A549 (cell line): ENCODE results near the gene RIN3. TPM values are rescaled to one million over a fixed set of nuclear protein-coding genes. Genes with fewer than 3 reads are reported as not detected.

Source experiments
- ATAC-seq, 2 experiments: fragments of 200-7000 bp in 1 of 2; fragments of >200 bp in 1 of 2; cut with Nextera tagmentation in 1 of 2; cut with Tn5 transposase in 1 of 2; 3 replicates each; pipeline versions ENCODE4 v1.8.0 to v1.9.1; 2018 to 2020; ENCODE audit warnings: mild to moderate bottlenecking in 1 of 2, moderate library complexity in 1 of 2
- CTCF ChIA-PET: fragments of 300-600 bp; sonication (Branson Sonifier 250); formaldehyde crosslinking; extraction: SDS; loops from one replicate; lab custom pipeline; 2021; ENCODE audit warnings: antibody characterized with exemption, inconsistent platforms; lab: Yijun Ruan, JAX
- POLR2A ChIA-PET: fragments of 350-600 bp; formaldehyde crosslinking; extraction: SDS; loops from one replicate; lab custom pipeline; 2021; ENCODE audit warnings: antibody characterized with exemption, inconsistent platforms; lab: Yijun Ruan, JAX
- DNase-seq, 2 experiments: peaks; one replicate each; pipeline versions ENCODE4 v3.0.0 to v3.0.0-alpha.2; 2011 to 2016; ENCODE audit warnings: low read depth in 1 of 2, low spot score in 1 of 2
- FAIRE-seq: peaks from 2 replicates; lab custom pipeline; 2011; peaks lifted over from hg19 to GRCh38; lab: Jason Lieb, UNC
- H3K27ac ChIP-seq, 2 experiments: fragments of >200 bp; sonication (Bioruptor Twin); formaldehyde crosslinking; 3 replicates each; pipeline ENCODE4 v1.5.1; 2016 to 2017
- H3K4me1 ChIP-seq: fragments of >200 bp; sonication (Bioruptor Twin); formaldehyde crosslinking; 3 replicates; pipeline ENCODE4 v1.6.1; 2016
- H3K4me2 ChIP-seq: fragments of >200 bp; sonication (Bioruptor Twin); formaldehyde crosslinking; 3 replicates; pipeline ENCODE4 v1.6.1; 2016
- H3K4me3 ChIP-seq: fragments of >200 bp; sonication (Bioruptor Twin); formaldehyde crosslinking; 3 replicates; pipeline ENCODE4 v1.5.1; 2016
- H3K9me3 ChIP-seq: fragments of >200 bp; sonication (Bioruptor Twin); formaldehyde crosslinking; 3 replicates; pipeline ENCODE4 v1.6.1; 2016
- CBX2 ChIP-seq: fragments of 200-600 bp; sonication (generic); IDR thresholded peaks from 2 replicates; pipeline ENCODE4 v1.6.1; 2016; ENCODE audit warnings: low read depth, mild to moderate bottlenecking, borderline replicate concordance
- CEBPB ChIP-seq, 2 experiments: fragments of >200 bp in 1 of 2; sonication (Bioruptor Twin) in 1 of 2; formaldehyde crosslinking in 1 of 2; IDR thresholded peaks; 2 replicates each; pipeline ENCODE4 v1.6.1; 2012 to 2016
- CHD2 ChIP-seq: fragments of 150-350 bp; IDR thresholded peaks from 2 replicates; pipeline ENCODE4 v1.6.1; 2014; ENCODE audit warnings: low read length; ENCODE audit not compliant: partially characterized antibody
- CHD4 ChIP-seq: fragments of 200-600 bp; sonication (generic); IDR thresholded peaks from 2 replicates; pipeline ENCODE4 v1.6.1; 2016; ENCODE audit warnings: antibody characterized with exemption, mild to moderate bottlenecking, borderline replicate concordance
- EHF ChIP-seq: fragments of 250-450 bp; sonication (Bioruptor Pico); IDR thresholded peaks from 2 replicates; pipeline ENCODE4 v1.5.0; 2020; ENCODE audit warnings: mild to moderate bottlenecking
- EHMT2 ChIP-seq: fragments of 200-600 bp; sonication (generic); IDR thresholded peaks from 2 replicates; pipeline ENCODE4 v1.6.1; 2016; ENCODE audit warnings: antibody characterized with exemption, low read depth, mild to moderate bottlenecking, moderate library complexity
- EP300 ChIP-seq, 2 experiments: fragments of >200 bp; sonication (Bioruptor Twin); formaldehyde crosslinking; IDR thresholded peaks; 2 replicates in 1 of 2; 3 replicates in 1 of 2; pipeline ENCODE4 v1.6.1; 2016 to 2017
- ESRRA ChIP-seq: fragments of 150-350 bp; IDR thresholded peaks from 2 replicates; pipeline ENCODE4 v1.6.1; 2014; ENCODE audit warnings: mild to moderate bottlenecking, low read length, borderline replicate concordance
- FOSL2 ChIP-seq, 2 experiments: fragments of 450-650 bp in 1 of 2; fragments of >200 bp in 1 of 2; sonication (Bioruptor Twin) in 1 of 2; formaldehyde crosslinking; IDR thresholded peaks; 2 replicates each; pipeline versions ENCODE4 v1.5.0 to v1.6.1; 2016 to 2020; ENCODE audit warnings: mild to moderate bottlenecking in 1 of 2, moderate library complexity in 1 of 2
- FOXS1 ChIP-seq: fragments of 250-450 bp; sonication (Bioruptor Pico); IDR thresholded peaks from 2 replicates; pipeline ENCODE4 v1.5.0; 2020; ENCODE audit warnings: mild to moderate bottlenecking, moderate library complexity
- GATA3 ChIP-seq: IDR thresholded peaks from 2 replicates; pipeline ENCODE4 v1.6.1; 2012; ENCODE audit warnings: borderline replicate concordance
- HDAC2 ChIP-seq: fragments of 200-600 bp; sonication (generic); IDR thresholded peaks from 2 replicates; pipeline ENCODE4 v1.6.1; 2016
- HES2 ChIP-seq: fragments of >200 bp; sonication (Bioruptor Twin); formaldehyde crosslinking; IDR thresholded peaks from 2 replicates; pipeline ENCODE4 v1.6.1; 2016
- HMGXB4 ChIP-seq: fragments of 250-450 bp; sonication (Bioruptor Pico); IDR thresholded peaks from 2 replicates; pipeline ENCODE4 v1.5.0; 2021; ENCODE audit warnings: mild to moderate bottlenecking, moderate library complexity, borderline replicate concordance
- JUN ChIP-seq, 2 experiments: fragments of >200 bp; sonication (Bioruptor Twin); formaldehyde crosslinking; IDR thresholded peaks; 2 replicates in 1 of 2; 3 replicates in 1 of 2; pipeline ENCODE4 v1.6.1; 2016 to 2017
- JUNB ChIP-seq: fragments of >200 bp; sonication (Bioruptor Twin); formaldehyde crosslinking; IDR thresholded peaks from 2 replicates; pipeline ENCODE4 v1.6.1; 2016
- KDM5A ChIP-seq: fragments of 200-600 bp; sonication (generic); IDR thresholded peaks from 2 replicates; pipeline ENCODE4 v1.6.1; 2016; ENCODE audit warnings: antibody characterized with exemption, mild to moderate bottlenecking
- MAFK ChIP-seq: fragments of 450-650 bp; IDR thresholded peaks from 2 replicates; pipeline ENCODE4 v1.6.1; 2014; ENCODE audit not compliant: partially characterized antibody
- MAZ ChIP-seq: fragments of 150-350 bp; IDR thresholded peaks from 2 replicates; pipeline ENCODE4 v1.6.1; 2014; ENCODE audit warnings: antibody characterized with exemption, low read depth, low read length, borderline replicate concordance
- NR3C1 ChIP-seq: fragments of >200 bp; sonication (Bioruptor Twin); formaldehyde crosslinking; IDR thresholded peaks from 3 replicates; pipeline ENCODE4 v1.6.1; 2017
- POLR2AphosphoS2 ChIP-seq: conservative IDR thresholded peaks from 2 replicates; pipeline ENCODE4 v1.6.1; 2012; ENCODE audit warnings: low read length, improper control_type of control experiment, inconsistent platforms
- RARB ChIP-seq: fragments of 250-450 bp; sonication (Bioruptor Pico); IDR thresholded peaks from 2 replicates; pipeline ENCODE4 v1.8.0; 2021; ENCODE audit warnings: mild to moderate bottlenecking, moderate library complexity
- SMC3 ChIP-seq: fragments of >200 bp; sonication (Bioruptor Twin); formaldehyde crosslinking; IDR thresholded peaks from 3 replicates; pipeline ENCODE4 v1.6.1; 2018; ENCODE audit warnings: inconsistent platforms
- SREBF2 ChIP-seq: fragments of 450-650 bp; IDR thresholded peaks from 2 replicates; pipeline ENCODE4 v1.6.1; 2014; ENCODE audit warnings: mild to moderate bottlenecking, moderate library complexity
- TFCP2L1 ChIP-seq: fragments of 250-450 bp; sonication (Bioruptor Pico); IDR thresholded peaks from 2 replicates; pipeline ENCODE4 v1.5.0; 2021; ENCODE audit warnings: mild to moderate bottlenecking
- USF2 ChIP-seq: fragments of 450-650 bp; IDR thresholded peaks from 2 replicates; pipeline ENCODE4 v1.6.1; 2014; ENCODE audit warnings: antibody characterized with exemption
- ZC3H11A ChIP-seq: fragments of 450-650 bp; IDR thresholded peaks from 2 replicates; pipeline ENCODE4 v1.6.1; 2014; ENCODE audit warnings: antibody characterized with exemption, mild to moderate bottlenecking
- ZNF302 ChIP-seq: fragments of 250-450 bp; sonication (Bioruptor Pico); IDR thresholded peaks from 2 replicates; pipeline ENCODE4 v1.9.0; 2021; ENCODE audit warnings: inconsistent platforms, mild to moderate bottlenecking, moderate library complexity
- WGBS: methylation state at CpG from one replicate; pipeline ENCODE4 v1.1.6; 2017; ENCODE audit errors: missing lambda C conversion rate; 5-methylcytosine and 5-hydroxymethylcytosine counted together
- polyA plus RNA-seq, 4 experiments: library from polyadenylated mRNA; depleted of rRNA in 3 of 4; stranded (reverse); fragments of >200 nt; fragmentation: RNase III in 1 of 4; extraction: RNeasy Plus Mini Kit Qiagen cat#74134 plus additional on column Dnase treatment in 1 of 4; gene quantifications; 2 replicates in 3 of 4; 3 replicates in 1 of 4; pipeline ENCODE4 v1.2.3, GENCODE V29; 2011 to 2017
- TF ChIP-seq, protein P1 (sequence below): IDR thresholded peaks from 2 replicates; pipeline ENCODE4 v1.6.1; 2012
- TF ChIP-seq, protein P2 (sequence below): IDR thresholded peaks from 2 replicates; pipeline ENCODE4 v1.6.1; 2012; ENCODE audit warnings: low read depth, borderline replicate concordance
- TF ChIP-seq, protein P3 (sequence below): fragments of 150-350 bp; IDR thresholded peaks from 2 replicates; pipeline ENCODE4 v1.6.1; 2014; ENCODE audit warnings: low read depth, mild to moderate bottlenecking, low read length
- TF ChIP-seq, protein P4 (sequence below): IDR thresholded peaks from 2 replicates; pipeline ENCODE4 v1.6.1; 2012
- TF ChIP-seq, protein P5 (sequence below): fragments of >200 bp; sonication (Bioruptor Twin); formaldehyde crosslinking; IDR thresholded peaks from 3 replicates; pipeline ENCODE4 v1.5.1; 2016

Gene RIN3
- polyA plus RNA-seq, 2 of the 4 experiments (the other 2 are of a cell fraction) = 5.6 to 14.5 TPM

DNA sequence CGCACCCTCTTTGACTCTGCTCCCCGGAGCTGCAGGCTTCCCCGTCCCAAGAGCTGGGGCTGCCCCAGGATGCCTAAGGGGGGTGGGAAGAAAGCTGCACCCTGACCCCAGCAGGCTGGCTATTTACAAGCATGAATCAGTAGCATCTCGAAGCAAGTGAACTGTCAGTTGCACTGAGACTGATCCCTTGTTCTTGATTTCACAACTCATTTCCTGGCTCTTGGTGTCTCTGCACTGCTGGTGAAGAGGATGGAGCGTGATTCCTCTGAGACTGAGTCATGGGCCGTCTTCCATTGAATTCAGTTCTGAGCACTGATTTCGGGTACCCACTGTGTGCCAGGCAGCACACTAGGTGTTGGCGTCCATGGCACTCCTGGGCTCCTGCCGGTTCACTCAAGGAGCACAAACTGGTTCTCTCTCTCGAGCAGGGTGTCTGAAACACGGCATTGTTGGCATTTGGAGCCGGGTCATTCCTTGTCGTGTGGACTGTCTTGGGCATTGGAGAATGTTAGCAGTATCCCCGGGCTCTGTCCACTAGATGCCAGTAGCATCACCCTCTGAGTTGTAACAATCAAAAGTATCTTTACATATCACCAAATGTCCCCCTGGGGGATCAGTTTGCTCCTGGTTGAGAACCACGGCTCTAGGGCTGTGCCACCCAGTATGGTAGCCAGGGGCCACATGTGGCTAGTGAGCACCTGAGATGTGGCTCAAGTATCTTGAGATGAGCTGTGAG lies 86.9 kb downstream of the RIN3 start:
- peak; percentile 86 to 91 for ATAC-seq
- H3K4me3 ChIP-seq = no peak overlapping the region
- WGBS = 24% methylated on average over 14 of the region's 15 CpGs
- peak; percentile 93 for FAIRE-seq
- POLR2A ChIA-PET = interaction anchor here (0.5 kb wide), 1 partner anchor 60 kb away, joined by 3 read pairs; no protein-coding TSS in a partner anchor
- peak overlapping the region; percentile 72 to 89 for H3K27ac ChIP-seq
- CTCF ChIA-PET = interaction anchor here (0.5 to 1.9 kb wide), 14 partner anchors 15 to 201 kb away, joined by 3 to 7 read pairs (median 3); no protein-coding TSS in a partner anchor
- DNase-seq = peak; percentile 66 to 77
- H3K4me2 ChIP-seq = peak overlapping the region; percentile 71
- peaks cover 46% of the 10 kb centered on the region for H3K4me1 ChIP-seq
- 0 out of 3 replicates have a peak, but pooled peaks cover 6% of the 10 kb centered on the region for H3K9me3 ChIP-seq
- TF ChIP-seq ESRRA = no peak
- TF ChIP-seq EHF (CRISPR knock-in tag) = no peak
- no peak for TF ChIP-seq USF2
- TF ChIP-seq, protein P1, sequence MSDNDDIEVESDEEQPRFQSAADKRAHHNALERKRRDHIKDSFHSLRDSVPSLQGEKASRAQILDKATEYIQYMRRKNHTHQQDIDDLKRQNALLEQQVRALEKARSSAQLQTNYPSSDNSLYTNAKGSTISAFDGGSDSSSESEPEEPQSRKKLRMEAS = peak; percentile 72
- TF ChIP-seq, protein P2, sequence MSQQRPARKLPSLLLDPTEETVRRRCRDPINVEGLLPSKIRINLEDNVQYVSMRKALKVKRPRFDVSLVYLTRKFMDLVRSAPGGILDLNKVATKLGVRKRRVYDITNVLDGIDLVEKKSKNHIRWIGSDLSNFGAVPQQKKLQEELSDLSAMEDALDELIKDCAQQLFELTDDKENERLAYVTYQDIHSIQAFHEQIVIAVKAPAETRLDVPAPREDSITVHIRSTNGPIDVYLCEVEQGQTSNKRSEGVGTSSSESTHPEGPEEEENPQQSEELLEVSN = no peak
- TF ChIP-seq JUN (IDR thresholded peaks at IDR 0.05) = peak; percentile 23 to 50; a peak in 2 of 5 replicates
- no peak for TF ChIP-seq HDAC2
- peak; percentile 6; the same call in 1 of the 3 replicates for TF ChIP-seq SMC3
- no peak for TF ChIP-seq CHD2
- TF ChIP-seq NR3C1 = no peak
- no peak for TF ChIP-seq ZNF302 (CRISPR knock-in tag)
- TF ChIP-seq TFCP2L1 (CRISPR knock-in tag) = no peak
- no peak for TF ChIP-seq HMGXB4
- no peak for TF ChIP-seq POLR2AphosphoS2
- TF ChIP-seq ZC3H11A = no peak
- no peak for TF ChIP-seq CBX2
- no peak for TF ChIP-seq CHD4
- no peak for TF ChIP-seq MAZ
- no peak for TF ChIP-seq FOXS1
- no peak for TF ChIP-seq MAFK
- TF ChIP-seq, protein P3, sequence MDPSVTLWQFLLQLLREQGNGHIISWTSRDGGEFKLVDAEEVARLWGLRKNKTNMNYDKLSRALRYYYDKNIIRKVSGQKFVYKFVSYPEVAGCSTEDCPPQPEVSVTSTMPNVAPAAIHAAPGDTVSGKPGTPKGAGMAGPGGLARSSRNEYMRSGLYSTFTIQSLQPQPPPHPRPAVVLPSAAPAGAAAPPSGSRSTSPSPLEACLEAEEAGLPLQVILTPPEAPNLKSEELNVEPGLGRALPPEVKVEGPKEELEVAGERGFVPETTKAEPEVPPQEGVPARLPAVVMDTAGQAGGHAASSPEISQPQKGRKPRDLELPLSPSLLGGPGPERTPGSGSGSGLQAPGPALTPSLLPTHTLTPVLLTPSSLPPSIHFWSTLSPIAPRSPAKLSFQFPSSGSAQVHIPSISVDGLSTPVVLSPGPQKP = no peak
- TF ChIP-seq, protein P4, sequence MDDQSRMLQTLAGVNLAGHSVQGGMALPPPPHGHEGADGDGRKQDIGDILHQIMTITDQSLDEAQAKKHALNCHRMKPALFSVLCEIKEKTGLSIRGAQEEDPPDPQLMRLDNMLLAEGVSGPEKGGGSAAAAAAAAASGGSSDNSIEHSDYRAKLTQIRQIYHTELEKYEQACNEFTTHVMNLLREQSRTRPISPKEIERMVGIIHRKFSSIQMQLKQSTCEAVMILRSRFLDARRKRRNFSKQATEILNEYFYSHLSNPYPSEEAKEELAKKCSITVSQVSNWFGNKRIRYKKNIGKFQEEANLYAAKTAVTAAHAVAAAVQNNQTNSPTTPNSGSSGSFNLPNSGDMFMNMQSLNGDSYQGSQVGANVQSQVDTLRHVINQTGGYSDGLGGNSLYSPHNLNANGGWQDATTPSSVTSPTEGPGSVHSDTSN = no peak
- TF ChIP-seq EHMT2 = no peak
- TF ChIP-seq FOSL2 (IDR thresholded peaks at IDR 0.05) = peak; percentile 67
- peak; percentile 63 for TF ChIP-seq FOSL2 (CRISPR knock-in tag; IDR thresholded peaks at IDR 0.05)
- no peak for TF ChIP-seq HES2
- peak; percentile 70 for TF ChIP-seq JUNB
- TF ChIP-seq EP300 (IDR thresholded peaks at IDR 0.05) = peak in 1 of 2 experiments; percentile 54; a peak in 1 of 5 replicates
- TF ChIP-seq GATA3 = peak; percentile 63; the same call in 1 of the 2 replicates
- TF ChIP-seq SREBF2 = no peak
- no peak for TF ChIP-seq RARB (CRISPR knock-in tag)
- TF ChIP-seq, protein P5, sequence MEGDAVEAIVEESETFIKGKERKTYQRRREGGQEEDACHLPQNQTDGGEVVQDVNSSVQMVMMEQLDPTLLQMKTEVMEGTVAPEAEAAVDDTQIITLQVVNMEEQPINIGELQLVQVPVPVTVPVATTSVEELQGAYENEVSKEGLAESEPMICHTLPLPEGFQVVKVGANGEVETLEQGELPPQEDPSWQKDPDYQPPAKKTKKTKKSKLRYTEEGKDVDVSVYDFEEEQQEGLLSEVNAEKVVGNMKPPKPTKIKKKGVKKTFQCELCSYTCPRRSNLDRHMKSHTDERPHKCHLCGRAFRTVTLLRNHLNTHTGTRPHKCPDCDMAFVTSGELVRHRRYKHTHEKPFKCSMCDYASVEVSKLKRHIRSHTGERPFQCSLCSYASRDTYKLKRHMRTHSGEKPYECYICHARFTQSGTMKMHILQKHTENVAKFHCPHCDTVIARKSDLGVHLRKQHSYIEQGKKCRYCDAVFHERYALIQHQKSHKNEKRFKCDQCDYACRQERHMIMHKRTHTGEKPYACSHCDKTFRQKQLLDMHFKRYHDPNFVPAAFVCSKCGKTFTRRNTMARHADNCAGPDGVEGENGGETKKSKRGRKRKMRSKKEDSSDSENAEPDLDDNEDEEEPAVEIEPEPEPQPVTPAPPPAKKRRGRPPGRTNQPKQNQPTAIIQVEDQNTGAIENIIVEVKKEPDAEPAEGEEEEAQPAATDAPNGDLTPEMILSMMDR = peak; percentile 48
- no peak for TF ChIP-seq KDM5A
- peak; percentile 83 to 93 for TF ChIP-seq CEBPB (IDR thresholded peaks at IDR 0.05)
